Mesothelial cell of epicardium (in vitro differentiated cells): ENCODE results near the gene MYH7. TPM values are rescaled to one million over a fixed set of nuclear protein-coding genes. Genes with fewer than 3 reads are reported as not detected.

Experiments used
- DNase-seq, 2 experiments: peaks; one replicate each; pipeline ENCODE4 v3.0.0; 2021; ENCODE audit warnings: low spot score in 2 of 2; ENCODE audit not compliant: unreplicated experiment in 2 of 2
- H3K27ac Mint-ChIP-seq: 2 replicates; pipeline ENCODE4 v1.8.0; 2021; ENCODE audit warnings: mixed read lengths
- H3K27me3 Mint-ChIP-seq: 2 replicates; pipeline ENCODE4 v1.8.0; 2021; ENCODE audit warnings: low read depth, mixed read lengths
- H3K36me3 Mint-ChIP-seq: 2 replicates; pipeline ENCODE4 v1.8.0; 2021; ENCODE audit warnings: mixed read lengths
- H3K4me1 Mint-ChIP-seq: 2 replicates; pipeline ENCODE4 v1.8.0; 2021; ENCODE audit warnings: mixed read lengths
- H3K4me3 Mint-ChIP-seq: 2 replicates; pipeline ENCODE4 v1.8.0; 2021; ENCODE audit warnings: mild to moderate bottlenecking, moderate library complexity, mixed read lengths
- H3K9me3 Mint-ChIP-seq: 2 replicates; pipeline ENCODE4 v1.8.0; 2021; ENCODE audit warnings: mixed read lengths
- total RNA-seq: library from RNA; stranded (reverse); gene quantifications from 3 replicates; pipeline ENCODE4 v1.2.1, GENCODE V29; 2021
- TF ChIP-seq, protein P1 (sequence below): fragments of 200-600 bp; sonication (generic); IDR thresholded peaks from one replicate; pipeline ENCODE4 v1.5.0; 2021; ENCODE audit warnings: antibody characterized with exemption; ENCODE audit not compliant: unreplicated experiment

MYH7 gene
- total RNA-seq, 1 donor from 2014 or later = not detected

DNA sequence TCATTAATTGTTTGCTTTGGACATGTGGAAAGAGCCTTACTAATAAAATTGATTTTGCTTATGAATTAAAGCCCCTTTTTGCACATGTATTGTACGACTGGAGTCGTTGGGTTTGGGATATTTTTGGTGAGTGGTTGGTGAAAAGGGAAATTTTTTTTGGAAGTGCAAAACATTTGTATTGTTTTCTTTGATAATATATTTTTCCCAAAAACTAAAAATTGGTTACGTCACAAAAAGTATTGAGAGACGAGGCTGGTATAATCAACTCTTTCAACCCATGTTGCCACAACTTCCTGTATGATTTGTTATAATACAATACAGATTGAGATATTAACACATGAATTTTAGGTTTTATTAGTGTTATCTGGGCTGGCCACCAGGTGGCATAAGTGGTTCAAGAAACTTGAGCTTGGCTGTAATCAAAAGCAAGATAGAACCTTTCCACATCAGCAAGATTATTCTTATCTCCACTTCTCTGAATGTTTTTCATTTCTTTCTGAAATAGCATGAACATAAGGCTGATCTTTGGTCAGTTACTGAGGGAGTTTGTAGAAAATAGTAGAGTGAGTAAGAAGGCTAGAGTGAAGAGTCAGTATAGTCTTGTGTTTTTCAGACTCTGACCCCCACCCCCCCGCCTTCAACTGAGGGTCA, 42.8 kb upstream of the MYH7 start:
- DNase-seq = peak in 1 of 2 experiments; percentile 60
- TF ChIP-seq, protein P1, sequence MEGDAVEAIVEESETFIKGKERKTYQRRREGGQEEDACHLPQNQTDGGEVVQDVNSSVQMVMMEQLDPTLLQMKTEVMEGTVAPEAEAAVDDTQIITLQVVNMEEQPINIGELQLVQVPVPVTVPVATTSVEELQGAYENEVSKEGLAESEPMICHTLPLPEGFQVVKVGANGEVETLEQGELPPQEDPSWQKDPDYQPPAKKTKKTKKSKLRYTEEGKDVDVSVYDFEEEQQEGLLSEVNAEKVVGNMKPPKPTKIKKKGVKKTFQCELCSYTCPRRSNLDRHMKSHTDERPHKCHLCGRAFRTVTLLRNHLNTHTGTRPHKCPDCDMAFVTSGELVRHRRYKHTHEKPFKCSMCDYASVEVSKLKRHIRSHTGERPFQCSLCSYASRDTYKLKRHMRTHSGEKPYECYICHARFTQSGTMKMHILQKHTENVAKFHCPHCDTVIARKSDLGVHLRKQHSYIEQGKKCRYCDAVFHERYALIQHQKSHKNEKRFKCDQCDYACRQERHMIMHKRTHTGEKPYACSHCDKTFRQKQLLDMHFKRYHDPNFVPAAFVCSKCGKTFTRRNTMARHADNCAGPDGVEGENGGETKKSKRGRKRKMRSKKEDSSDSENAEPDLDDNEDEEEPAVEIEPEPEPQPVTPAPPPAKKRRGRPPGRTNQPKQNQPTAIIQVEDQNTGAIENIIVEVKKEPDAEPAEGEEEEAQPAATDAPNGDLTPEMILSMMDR = peak; percentile 87
- H3K4me3 Mint-ChIP-seq = no peak overlapping the region
- no peak overlapping the region for H3K27ac Mint-ChIP-seq
- no peaks in the 10 kb centered on the region for H3K9me3 Mint-ChIP-seq
- H3K36me3 Mint-ChIP-seq = peaks cover 26% of the 10 kb centered on the region
- H3K27me3 Mint-ChIP-seq = no peaks in the 10 kb centered on the region
- peaks cover 14% of the 10 kb centered on the region for H3K4me1 Mint-ChIP-seq

DNA sequence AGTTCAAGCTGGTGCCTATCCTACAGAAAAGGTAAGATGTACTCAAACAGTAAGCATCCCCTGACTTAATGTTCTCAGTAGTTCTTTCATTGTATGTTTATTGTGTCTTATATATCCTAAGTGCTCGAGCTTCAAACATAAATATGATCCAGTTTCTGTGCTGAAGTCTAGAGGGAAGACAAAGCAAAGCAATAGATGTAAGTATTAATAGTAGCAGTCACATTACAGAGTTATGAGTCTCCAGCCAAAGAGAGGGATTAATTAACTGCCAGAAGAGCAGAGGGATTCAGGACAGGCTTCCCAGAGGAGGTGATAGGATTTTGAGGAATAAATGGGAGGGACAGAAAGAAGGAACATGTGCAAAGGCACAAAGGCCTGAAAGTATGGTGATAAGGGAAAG, 35.5 kb upstream of the MYH7 start:
- no peak overlapping the region for H3K4me3 Mint-ChIP-seq
- H3K27ac Mint-ChIP-seq = no peak overlapping the region
- no peaks in the 10 kb centered on the region for H3K9me3 Mint-ChIP-seq
- TF ChIP-seq, protein P1 = no peak
- no peak for DNase-seq
- peaks cover 5% of the 10 kb centered on the region for H3K27me3 Mint-ChIP-seq
- H3K36me3 Mint-ChIP-seq = peaks cover 17% of the 10 kb centered on the region
- peaks cover 7% of the 10 kb centered on the region for H3K4me1 Mint-ChIP-seq

DNA sequence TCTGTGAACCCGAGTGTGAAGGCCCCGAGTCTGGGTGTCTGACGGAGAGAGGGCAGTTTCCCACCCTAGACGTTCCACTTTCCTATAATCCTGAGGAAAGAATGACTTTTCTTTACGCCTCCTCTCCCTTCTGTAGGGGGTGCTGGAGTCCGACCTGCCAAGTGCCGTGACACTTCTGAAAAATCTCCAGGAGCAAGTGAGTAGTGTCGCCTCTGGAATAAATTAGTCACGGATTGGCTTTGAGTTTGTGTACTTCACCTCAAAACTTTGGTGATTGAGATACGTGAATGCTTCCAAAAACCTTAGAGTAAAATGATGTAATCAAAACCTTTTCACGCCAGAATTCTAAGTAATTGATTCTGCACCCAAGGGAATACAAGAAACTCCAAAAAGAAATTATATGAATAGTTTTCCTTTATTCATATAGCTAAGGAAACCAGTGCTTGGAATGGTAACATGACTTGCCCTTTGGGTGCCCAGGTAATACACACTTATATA, 34.5 kb upstream of the MYH7 start:
- Mint-ChIP-seq H3K4me3 (no peak overlapping the region), H3K27me3 (peaks cover 11% of the 10 kb centered on the region), H3K36me3 (peaks cover 11% of the 10 kb centered on the region), H3K4me1 (peaks cover 7% of the 10 kb centered on the region), H3K9me3 (no peaks in the 10 kb centered on the region), H3K27ac (no peak overlapping the region)
- TF ChIP-seq, protein P1 = no peak
- no peak for DNase-seq

DNA sequence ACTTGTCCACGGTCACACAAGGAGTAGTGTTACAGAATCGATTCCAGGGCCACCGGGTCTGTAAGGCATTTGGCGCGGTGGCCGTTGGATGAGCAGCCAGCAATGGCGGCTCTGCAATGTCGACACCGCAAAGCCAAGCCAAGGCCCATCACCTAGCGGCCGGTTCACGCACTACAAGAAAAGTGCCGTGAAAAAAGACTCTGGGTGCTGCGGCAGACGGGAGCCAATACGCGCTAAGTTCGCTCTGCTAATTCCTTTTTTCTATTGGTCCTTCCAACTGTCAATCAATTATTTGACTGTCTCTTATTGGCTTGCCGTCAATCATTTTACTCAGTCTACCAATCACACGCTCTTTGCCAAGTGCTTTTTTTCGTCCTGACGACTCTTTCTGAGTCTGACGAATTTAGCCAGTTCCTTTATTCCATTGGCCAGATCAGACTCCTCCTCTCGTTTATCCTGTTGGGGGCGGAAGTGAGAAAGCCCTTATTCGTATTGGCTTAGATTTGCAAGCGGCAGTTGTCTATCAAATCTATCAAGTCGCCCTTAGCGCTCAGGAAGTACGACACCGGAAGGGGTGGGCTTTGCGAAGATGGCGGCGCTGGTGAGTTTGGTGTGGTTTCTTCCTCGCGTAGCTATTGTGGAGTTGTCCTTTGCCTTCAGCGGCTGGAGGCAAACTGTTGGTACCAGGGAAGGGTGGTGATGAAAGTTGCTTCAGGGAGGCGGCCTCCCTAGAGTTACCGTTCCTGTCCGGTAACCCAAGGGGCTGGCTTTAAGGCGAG, 33.9 kb upstream of the MYH7 start, which contains the start of gene NGDN:
NGDN (plus strand) TSS at position 577 of the 779 bp plus-strand sequence; CDS start at position 590, 13 bp downstream.
- TF ChIP-seq, protein P1 = peak; percentile 94
- peaks cover 7% of the 10 kb centered on the region for H3K36me3 Mint-ChIP-seq
- H3K4me3 Mint-ChIP-seq = peak within 1 kb of the TSS; percentile 39
- H3K27ac Mint-ChIP-seq = no peak within 1 kb of the TSS
- peaks cover 11% of the 10 kb centered on the region for H3K27me3 Mint-ChIP-seq
- peak; percentile 80 to 93 for DNase-seq
- H3K4me1 Mint-ChIP-seq = peaks cover 7% of the 10 kb centered on the region
- no peaks in the 10 kb centered on the region for H3K9me3 Mint-ChIP-seq

DNA sequence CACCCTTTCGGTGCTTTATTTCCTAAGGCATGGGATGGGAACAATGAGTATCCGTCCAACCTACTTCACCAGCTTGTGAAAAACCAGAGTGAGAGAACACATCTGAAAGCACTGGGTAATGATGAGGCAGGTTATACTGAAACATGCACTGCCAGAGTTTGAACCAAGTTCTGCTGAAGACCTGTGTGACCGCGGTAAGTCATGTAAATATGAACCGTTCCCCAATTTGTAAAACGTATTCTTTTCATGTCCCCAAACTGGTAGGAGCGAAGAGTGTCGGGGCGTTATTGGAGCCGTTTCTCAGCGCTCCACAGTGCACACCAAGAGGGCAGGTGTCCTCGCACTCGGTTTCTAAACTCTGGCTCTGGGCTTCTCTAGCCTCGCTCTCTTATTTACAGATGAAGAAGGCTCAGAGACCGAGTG, 33.3 kb upstream of the MYH7 start:
- Mint-ChIP-seq H3K4me3 (peak overlapping the region; percentile 39), H3K36me3 (peaks cover 6% of the 10 kb centered on the region), H3K9me3 (no peaks in the 10 kb centered on the region), H3K27ac (no peak overlapping the region), H3K27me3 (peaks cover 12% of the 10 kb centered on the region), H3K4me1 (peaks cover 7% of the 10 kb centered on the region)
- TF ChIP-seq, protein P1 = no peak
- no peak for DNase-seq
